ENCODE data around the gene TEX101.
"Not testable (repeated sequence)": the region's sequence is repeated elsewhere in the genome, so short reads cannot be mapped to it uniquely, and the experiment has no call there.

TEX101 gene

DNA sequence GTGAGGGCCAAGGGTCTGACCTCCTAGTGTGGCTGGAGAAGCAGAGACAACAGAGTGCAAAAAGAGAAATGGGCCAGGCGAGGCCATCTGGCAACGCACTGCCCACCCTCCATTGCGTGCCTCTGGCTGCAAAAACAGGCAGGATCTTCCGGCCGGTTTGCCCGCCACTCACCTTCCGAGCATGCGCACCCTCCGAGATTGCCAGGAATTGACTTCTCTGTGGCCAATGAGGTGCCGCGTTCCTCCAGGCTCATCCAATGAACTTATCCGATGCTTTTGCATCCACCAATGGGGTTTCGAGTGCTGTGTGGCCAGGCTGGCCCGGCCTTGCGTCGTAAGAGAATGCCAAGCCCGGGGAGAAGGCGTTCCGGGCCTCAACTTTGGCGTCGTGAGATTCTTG is at the start of gene TEX101:
Gene TEX101 (plus strand): TSS at position 337 of the 400 bp plus-strand sequence. CDS start 1,030 bp downstream, outside the sequence.
- DNase-seq = no peak

- not testable (repeated sequence) for DNase-seq
These were observed 49.0 kb upstream of the TEX101 start for GRCh38 chr19:43365677-43366076.

- DNase-seq = no peak
These were observed 46.9 kb upstream of the TEX101 start for GRCh38 chr19:43367822-43368221.

DNA sequence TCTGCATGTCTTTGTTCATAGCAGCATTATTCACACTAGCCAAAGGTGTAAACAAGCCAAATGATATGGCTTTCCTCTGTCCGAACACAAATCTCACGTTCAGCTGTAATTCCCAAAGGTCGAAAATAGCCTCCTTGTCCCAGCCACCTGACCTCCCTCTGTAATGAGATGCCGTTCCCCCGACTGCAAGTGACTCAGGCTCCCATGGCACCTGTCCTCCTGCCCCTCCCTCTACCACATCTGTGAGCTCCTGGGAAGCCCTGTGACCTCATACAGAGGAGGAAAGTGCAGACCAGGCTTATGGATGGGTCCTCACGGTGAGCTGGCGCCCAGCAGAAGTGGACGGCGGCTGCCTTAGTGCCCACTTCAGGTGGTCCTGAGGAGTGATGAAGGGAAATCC is 45.8 kb upstream of the TEX101 start:
- not testable (repeated sequence) for DNase-seq

DNA sequence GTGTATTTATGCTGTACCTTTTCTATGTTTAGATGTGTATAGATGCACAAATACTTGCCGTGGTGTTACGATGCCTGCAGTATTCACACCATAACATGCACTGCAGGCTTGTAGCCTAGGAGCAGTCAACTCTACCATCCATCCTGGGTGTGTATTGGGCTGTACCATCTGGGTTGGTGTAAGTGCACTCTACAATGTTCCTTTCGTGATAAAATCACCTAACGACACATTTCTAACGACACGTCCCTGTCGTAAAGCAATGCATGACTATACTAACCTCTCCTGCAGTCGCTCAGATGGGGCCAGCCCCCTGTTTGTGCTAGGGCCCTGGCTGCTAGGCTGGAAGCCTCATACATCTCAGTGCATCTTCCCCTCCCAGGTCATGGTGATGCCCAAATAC is 42.8 kb upstream of the TEX101 start:
- no peak for DNase-seq

- DNase-seq = no peak
These were observed 42.2 kb upstream of the TEX101 start for GRCh38 chr19:43372462-43372861.

DNA sequence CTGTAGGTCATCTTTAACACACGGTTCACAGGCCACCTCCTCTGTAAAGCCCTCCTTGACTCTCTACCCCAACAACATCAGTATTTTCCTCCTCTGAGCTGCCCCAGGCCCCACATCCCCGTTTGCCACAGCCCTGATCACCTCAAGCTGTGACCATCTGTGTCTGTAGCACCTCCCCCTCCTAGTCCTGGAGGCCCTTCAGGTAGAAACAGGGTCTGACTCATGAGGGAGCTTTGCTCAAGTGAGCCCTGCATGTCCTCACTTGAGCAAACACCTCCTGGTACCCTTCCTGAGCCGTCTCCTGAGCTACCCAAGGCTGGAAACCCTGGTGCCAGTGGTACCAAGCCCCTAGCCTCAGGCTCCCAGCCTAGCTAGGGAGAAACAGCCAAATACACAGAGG is 37.1 kb upstream of the TEX101 start:
- not testable (repeated sequence) for DNase-seq

DNA sequence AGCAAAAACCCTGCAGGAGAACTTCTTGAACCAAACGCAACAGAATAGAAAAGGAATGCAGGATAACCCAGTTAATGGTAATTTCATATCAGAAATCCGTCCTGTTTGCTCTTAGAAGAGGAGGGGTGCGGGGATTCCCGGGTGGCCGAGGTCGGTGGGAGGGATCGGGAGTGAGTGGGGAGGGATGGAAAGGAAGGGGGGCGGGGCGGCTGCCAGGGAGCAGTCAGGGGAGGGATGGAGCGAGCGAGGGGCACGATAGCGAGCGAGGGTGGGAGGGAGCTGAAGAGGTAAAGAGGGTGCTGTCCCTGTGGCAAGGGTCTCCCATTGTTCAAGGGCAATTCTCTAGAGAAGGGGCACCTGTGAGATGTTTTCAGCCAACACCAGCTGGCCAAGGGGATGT is 34.7 kb upstream of the TEX101 start:
- no peak for DNase-seq

- DNase-seq = no peak
These were observed 33.8 kb upstream of the TEX101 start for GRCh38 chr19:43380771-43381386.

GRCh38 chr19:43382586-43383216 is 32.0 kb upstream of the TEX101 start:
- not testable (repeated sequence) for DNase-seq

GRCh38 chr19:43383254-43383653 is 31.4 kb upstream of the TEX101 start:
- not testable (repeated sequence) for DNase-seq

GRCh38 chr19:43383759-43384158 is 30.9 kb upstream of the TEX101 start:
- DNase-seq = not testable (repeated sequence)

- DNase-seq = peak; percentile 94
These were observed 23.7 kb upstream of the TEX101 start for GRCh38 chr19:43390903-43391551.

DNA sequence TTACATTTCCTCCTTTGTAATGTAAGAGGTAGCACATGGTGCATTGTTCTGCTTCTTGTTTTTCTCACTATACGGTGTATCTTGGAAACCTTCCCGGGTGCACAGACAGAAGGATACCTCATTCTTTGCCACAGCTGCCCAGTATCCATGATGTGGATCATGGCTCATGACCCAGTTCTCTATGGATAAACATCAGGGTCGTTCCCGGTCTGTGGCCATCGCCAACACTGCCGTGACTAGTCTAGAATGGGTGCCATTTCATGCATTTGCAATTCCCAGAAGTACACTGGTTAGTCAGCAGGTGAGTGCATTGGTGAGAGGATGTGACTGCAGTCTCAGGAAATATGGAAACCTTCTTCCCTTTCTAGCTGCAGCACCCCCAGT is 23.1 kb upstream of the TEX101 start:
- peak; percentile 67 for DNase-seq

DNA sequence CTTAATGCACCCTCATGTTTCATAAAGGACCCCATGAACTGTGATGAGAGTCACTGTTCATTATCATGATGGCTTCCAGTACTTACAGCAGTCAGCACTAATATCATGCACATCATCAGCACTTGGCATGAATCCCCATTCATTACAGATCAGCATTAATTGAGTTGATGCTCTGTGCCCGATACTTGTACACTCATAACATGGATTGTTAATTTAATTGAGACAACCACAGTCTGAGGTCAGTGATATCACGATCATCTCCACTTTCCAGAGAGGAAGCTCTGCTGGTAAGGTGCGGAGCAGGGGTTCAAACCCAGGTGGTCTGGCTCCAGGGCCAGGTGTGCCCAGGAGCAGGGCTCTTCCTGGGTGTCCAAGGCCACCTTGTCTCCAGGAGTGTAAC is 21.2 kb upstream of the TEX101 start:
- not testable (repeated sequence) for DNase-seq

DNA sequence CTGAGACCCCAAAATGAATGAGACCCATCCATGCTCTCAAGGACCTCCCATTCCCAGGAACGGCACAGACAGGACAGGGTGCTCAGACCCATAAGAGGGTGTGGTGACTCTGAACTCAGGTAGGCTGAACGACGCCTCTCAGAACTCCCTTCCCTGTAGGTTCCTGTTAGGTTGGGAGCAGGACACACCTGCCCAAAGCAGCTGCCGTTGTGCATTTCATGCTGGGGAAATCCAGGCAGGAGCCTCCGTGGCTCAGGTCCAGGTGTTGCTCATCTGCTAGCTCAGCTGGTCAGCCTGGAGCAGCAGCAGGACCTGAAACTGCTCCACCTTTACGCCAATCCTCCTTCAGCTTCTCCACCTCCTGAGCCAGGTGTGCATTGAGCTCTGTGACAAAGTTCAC is 19.1 kb upstream of the TEX101 start:
- peak; percentile 15 for DNase-seq

- no peak for DNase-seq
These were observed 8.4 kb upstream of the TEX101 start for GRCh38 chr19:43406297-43406696.

DNA sequence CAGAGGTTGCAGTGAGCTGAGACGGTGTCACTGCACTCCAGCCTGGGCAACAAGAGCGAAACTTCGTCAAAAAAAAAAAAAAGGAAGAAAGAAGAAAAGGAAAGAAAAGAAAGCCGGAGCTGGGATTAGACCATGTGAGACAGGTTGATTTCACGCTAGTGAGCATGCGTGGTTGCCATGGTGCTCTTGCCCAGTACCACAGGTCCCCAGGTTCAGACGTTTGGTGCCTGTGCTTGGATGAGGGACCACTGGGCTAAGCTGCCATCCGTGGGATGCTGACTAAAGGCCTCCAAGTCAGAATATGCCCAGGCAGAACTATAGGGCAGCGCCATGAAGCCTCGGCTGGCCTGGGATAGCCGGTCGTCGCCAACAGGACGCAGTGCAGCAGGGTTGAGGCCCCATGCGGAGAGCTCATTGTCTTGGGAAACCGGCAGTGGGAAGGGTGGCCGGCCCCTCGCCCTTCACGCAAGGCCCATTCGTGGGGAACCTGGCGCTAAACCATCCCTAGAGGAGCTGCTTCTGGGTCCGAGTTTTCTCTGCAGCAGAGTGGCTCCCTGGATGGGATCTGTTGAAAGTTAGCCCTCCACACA is 7.2 kb upstream of the TEX101 start:
- DNase-seq = no peak

- no peak for DNase-seq
These were observed 6.6 kb upstream of the TEX101 start for GRCh38 chr19:43408043-43408442.

DNA sequence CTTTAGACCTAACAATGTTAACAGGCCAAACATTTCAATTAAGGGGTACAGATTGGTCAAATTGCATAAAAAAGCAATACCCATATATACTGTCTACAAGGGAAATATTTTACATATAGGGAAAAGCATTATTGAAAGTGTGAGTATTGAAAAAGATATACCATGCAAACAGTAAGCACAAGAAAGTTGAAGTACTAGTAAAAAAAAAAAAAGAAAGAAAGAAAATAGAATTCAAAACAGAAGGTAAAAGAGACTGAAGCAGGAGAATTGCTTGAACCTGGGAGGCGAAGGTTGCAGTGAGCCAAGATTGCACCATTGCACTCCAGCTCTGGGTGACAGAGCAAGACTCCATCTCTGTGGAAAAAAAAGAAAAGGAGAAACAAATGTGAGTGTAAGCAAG is 5.3 kb upstream of the TEX101 start:
- no peak for DNase-seq

GRCh38 chr19:43412441-43412840 is 2.2 kb upstream of the TEX101 start:
- DNase-seq = no peak

- no peak for DNase-seq
These were observed 2.4 kb downstream of the TEX101 start for GRCh38 chr19:43416951-43417623.

DNA sequence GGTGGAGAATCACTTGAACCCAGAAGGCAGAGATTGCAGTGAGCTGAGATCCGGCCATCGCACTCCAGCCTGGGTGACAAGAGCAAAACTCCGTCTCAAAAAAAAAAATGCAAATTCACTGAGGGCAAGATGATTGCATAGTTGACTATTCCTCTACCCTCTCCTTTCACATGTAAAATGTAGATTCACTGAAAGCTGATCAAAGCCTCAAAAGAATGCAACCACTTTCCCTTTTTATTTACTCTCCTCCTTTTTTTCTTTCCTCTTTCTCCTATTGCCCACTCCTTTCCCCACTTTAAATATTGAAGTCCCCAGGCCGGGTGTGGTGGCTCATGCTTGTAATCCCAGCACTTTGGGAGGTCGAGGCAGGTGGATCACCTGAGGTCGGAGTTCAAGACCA is 6.3 kb downstream of the TEX101 start:
- no peak for DNase-seq
